ENCODE data around the gene ARCN1. TPM values are rescaled to one million over a fixed set of nuclear protein-coding genes. Genes with fewer than 3 reads are reported as not detected.

ARCN1 gene
- total RNA-seq, 4 donors from 2014 or later, result 75.3 to 227 (median 96.2) TPM

GRCh38 chr11:118529584-118530175, 42.5 kb upstream of the ARCN1 start:
- no peak for TF ChIP-seq CTCF (IDR thresholded peaks at IDR 0.05; ENCODE audit: low read depth)

GRCh38 chr11:118530180-118530682, 42.0 kb upstream of the ARCN1 start:
- TF ChIP-seq CTCF (IDR thresholded peaks at IDR 0.05; ENCODE audit: low read depth), result no peak

DNA sequence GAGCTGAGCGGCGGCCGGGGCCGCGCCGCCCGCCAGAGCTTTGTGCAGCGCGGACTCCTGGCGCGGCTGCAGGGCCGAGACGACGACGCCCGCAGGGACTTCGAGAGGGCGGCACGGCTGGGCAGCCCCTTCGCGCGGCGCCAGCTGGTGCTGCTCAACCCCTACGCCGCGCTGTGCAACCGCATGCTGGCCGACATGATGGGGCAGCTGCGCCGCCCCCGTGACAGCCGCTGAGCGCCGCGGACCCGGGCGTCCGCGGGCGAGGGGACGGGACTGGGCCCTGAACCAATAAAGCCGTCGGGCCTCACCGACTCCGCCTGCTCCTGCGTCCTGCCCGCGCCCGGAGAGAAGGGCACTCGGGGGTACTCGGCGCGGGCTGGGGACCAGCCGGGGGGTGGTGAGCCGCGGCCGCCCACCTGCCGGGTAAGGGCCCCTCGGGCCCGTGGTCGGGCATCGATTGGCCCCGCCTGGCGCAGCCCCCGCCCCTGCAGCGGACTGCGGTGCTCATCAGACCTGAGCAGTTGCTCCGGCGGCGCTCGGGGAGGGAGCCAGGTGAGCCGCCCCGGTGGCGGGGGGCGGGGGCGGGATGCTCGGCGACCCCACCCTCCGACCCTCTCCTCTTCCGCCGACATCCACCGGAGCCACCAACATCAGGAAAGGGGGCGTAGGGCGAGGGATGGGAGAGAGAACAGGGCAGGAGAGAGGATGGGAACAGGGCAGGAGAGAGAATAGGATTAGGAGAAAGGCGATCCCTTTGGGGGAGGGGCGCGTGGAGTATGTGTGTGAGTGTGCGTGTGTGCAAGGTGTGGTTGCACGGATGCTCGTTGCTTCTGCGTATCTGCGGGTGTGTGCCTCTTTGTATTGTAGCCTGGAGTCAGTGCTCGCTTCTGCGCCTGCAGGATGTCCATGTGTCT, 41.3 kb upstream of the ARCN1 start, which contains the start of gene TMEM25:
Gene TMEM25 (plus strand): TSS at position 510 of the 914 bp plus-strand sequence. CDS start 610 bp downstream, outside the sequence.
- TF ChIP-seq CTCF (IDR thresholded peaks at IDR 0.05; ENCODE audit: low read depth), result no peak

- no peak for TF ChIP-seq CTCF (IDR thresholded peaks at IDR 0.05; ENCODE audit: low read depth)
Observed at GRCh38 chr11:118531597-118532084, 40.6 kb upstream of the ARCN1 start.

GRCh38 chr11:118532091-118532490, 40.1 kb upstream of the ARCN1 start:
- TF ChIP-seq CTCF (IDR thresholded peaks at IDR 0.05; ENCODE audit: low read depth), result no peak

DNA sequence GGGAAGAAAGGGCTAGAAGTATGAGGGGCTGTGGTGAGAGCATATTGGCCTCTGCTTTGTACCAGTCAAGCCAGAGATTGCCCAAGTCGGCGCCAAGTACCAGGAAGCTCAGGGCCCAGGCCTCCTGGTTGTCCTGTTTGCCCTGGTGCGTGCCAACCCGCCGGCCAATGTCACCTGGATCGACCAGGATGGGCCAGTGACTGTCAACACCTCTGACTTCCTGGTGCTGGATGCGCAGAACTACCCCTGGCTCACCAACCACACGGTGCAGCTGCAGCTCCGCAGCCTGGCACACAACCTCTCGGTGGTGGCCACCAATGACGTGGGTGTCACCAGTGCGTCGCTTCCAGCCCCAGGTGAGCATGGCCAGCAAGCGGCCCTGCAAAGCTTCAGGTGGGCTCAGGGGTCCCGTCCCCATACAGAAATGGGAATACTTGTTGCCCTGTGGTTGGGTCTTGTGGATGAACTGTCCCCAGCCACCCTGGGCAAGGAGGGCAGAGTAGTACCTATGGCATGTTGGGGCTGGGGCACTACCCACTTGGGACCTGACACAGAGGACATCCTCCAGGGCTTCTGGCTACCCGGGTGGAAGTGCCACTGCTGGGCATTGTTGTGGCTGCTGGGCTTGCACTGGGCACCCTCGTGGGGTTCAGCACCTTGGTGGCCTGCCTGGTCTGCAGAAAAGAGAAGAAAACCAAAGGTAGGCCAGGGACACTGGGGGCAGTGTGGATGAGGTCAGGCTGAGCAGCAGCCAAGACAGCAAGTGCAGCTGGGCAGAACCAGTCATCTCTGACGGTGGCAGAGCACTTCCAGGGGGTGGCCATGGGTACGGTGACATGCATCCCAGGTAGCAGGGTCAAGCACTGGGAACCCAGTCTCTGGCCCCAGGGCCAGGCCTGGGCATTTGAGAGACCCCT, 39.1 kb upstream of the ARCN1 start:
- no peak for TF ChIP-seq CTCF (IDR thresholded peaks at IDR 0.05; ENCODE audit: low read depth)

Data from subcutaneous adipose tissue (tissue), 4 donors.